WTC11 (cell line): Measurements from ENCODE around the gene GPX3.

Experiments used
- FOXP1 ChIP-seq: sonication (generic); formaldehyde crosslinking; IDR thresholded peaks from 2 replicates; pipeline ENCODE4 v1.8.0; 2022; ENCODE audit warnings: missing genetic modification reagents, mild to moderate bottlenecking, moderate library complexity, borderline replicate concordance
- JUN ChIP-seq: sonication (generic); formaldehyde crosslinking; IDR thresholded peaks from 2 replicates; pipeline ENCODE4 v1.8.0; 2023; ENCODE audit warnings: mild to moderate bottlenecking, missing genetic modification reagents
- NR3C1 ChIP-seq: sonication (generic); formaldehyde crosslinking; conservative IDR thresholded peaks from 2 replicates; pipeline ENCODE4 v1.8.1; 2023; ENCODE audit warnings: low read depth, mild to moderate bottlenecking, missing genetic modification reagents
- SMAD3 ChIP-seq: sonication (generic); formaldehyde crosslinking; IDR thresholded peaks from 2 replicates; pipeline ENCODE4 v1.8.0; 2022; ENCODE audit warnings: missing genetic modification reagents, mild to moderate bottlenecking, borderline replicate concordance
- TF ChIP-seq, protein P1 (sequence below): sonication (generic); formaldehyde crosslinking; IDR thresholded peaks from 2 replicates; pipeline ENCODE4 v1.8.1; 2023; ENCODE audit warnings: mild to moderate bottlenecking, missing genetic modification reagents
- TF ChIP-seq, protein P2 (sequence below): fragments of 200-600 bp; IDR thresholded peaks from 2 replicates; pipeline ENCODE4 v1.8.0; 2022; ENCODE audit warnings: antibody characterized with exemption
- TF ChIP-seq, protein P3 (sequence below): sonication (generic); formaldehyde crosslinking; IDR thresholded peaks from 2 replicates; pipeline ENCODE4 v1.8.0; 2022; ENCODE audit warnings: mild to moderate bottlenecking, missing genetic modification reagents
- TF ChIP-seq, protein P4 (sequence below): sonication (generic); formaldehyde crosslinking; IDR thresholded peaks from 2 replicates; pipeline ENCODE4 v1.8.1; 2022; ENCODE audit warnings: missing genetic modification reagents, borderline replicate concordance

DNA sequence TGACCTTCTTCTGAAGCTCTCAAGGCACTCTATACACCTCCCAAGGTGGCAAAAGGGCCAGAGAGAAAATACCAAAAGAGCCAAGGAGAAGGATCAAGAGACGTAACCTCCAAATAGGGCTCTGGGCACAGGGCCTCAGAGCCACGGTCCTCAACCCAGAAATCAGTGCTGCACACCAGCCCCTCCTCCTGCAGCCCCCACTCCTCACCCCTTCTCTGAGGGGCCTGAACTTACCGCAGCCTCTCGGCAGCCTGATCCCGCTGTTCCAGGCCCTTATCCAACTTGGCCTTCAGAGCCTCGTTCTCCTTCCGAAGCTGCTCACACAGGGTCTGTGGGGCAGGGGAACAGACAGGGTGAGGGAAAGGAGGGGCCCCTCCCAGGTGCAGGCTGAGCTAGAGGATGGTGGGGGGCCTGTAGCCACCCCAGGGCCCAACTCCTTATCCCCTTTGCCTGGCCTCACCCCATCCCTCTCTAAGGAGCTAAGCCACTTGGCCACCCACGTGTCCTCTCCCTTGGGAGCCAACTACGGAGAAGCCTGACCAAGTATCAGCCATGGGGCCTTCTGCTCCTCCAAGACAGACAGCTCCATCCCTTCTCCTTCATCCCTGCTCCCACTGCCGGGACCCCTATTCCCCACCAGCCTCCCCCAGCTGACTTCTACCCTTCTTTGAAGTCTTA, 31.7 kb downstream of the GPX3 start:
- TF ChIP-seq, protein P1, sequence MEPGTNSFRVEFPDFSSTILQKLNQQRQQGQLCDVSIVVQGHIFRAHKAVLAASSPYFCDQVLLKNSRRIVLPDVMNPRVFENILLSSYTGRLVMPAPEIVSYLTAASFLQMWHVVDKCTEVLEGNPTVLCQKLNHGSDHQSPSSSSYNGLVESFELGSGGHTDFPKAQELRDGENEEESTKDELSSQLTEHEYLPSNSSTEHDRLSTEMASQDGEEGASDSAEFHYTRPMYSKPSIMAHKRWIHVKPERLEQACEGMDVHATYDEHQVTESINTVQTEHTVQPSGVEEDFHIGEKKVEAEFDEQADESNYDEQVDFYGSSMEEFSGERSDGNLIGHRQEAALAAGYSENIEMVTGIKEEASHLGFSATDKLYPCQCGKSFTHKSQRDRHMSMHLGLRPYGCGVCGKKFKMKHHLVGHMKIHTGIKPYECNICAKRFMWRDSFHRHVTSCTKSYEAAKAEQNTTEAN = no peak
- TF ChIP-seq, protein P2, sequence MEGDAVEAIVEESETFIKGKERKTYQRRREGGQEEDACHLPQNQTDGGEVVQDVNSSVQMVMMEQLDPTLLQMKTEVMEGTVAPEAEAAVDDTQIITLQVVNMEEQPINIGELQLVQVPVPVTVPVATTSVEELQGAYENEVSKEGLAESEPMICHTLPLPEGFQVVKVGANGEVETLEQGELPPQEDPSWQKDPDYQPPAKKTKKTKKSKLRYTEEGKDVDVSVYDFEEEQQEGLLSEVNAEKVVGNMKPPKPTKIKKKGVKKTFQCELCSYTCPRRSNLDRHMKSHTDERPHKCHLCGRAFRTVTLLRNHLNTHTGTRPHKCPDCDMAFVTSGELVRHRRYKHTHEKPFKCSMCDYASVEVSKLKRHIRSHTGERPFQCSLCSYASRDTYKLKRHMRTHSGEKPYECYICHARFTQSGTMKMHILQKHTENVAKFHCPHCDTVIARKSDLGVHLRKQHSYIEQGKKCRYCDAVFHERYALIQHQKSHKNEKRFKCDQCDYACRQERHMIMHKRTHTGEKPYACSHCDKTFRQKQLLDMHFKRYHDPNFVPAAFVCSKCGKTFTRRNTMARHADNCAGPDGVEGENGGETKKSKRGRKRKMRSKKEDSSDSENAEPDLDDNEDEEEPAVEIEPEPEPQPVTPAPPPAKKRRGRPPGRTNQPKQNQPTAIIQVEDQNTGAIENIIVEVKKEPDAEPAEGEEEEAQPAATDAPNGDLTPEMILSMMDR = no peak
- TF ChIP-seq NR3C1 (no peak), FOXP1 (CRISPR knock-in tag) (no peak), SMAD3 (CRISPR knock-in tag) (no peak), JUN (CRISPR knock-in tag) (no peak)
- TF ChIP-seq, protein P3, sequence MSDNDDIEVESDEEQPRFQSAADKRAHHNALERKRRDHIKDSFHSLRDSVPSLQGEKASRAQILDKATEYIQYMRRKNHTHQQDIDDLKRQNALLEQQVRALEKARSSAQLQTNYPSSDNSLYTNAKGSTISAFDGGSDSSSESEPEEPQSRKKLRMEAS = no peak
- TF ChIP-seq, protein P4, sequence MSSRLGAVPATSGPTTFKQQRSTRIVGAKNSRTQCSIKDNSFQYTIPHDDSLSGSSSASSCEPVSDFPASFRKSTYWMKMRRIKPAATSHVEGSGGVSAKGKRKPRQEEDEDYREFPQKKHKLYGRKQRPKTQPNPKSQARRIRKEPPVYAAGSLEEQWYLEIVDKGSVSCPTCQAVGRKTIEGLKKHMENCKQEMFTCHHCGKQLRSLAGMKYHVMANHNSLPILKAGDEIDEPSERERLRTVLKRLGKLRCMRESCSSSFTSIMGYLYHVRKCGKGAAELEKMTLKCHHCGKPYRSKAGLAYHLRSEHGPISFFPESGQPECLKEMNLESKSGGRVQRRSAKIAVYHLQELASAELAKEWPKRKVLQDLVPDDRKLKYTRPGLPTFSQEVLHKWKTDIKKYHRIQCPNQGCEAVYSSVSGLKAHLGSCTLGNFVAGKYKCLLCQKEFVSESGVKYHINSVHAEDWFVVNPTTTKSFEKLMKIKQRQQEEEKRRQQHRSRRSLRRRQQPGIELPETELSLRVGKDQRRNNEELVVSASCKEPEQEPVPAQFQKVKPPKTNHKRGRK (CRISPR knock-in tag) = no peak
